ENCODE results near the gene RAB9B. TPM values are rescaled to one million over a fixed set of nuclear protein-coding genes. Genes with fewer than 3 reads are reported as not detected.

The RAB9B gene
- total RNA-seq, 4 donors from 2014 or later: 0.16 to 2.1 (median 0.53) TPM

DNA sequence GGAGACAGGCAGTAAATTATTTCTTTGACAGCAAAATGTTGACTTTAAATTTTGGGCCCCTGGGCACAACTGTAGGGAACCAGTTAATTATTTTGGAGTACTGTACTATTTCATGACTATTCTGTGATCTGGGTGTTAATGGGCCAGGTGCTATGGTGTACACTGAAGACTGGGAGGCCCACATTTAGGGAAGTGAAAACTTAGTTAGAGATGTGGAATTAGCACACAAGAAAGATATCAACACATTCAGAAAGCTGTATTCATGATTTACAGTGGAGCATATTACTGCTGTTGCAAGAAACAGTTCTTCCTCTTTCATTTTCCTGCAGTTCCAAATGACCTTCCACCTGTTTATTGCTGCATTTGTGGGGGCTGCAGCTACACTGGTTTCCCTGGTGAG lies 43.1 kb downstream of the RAB9B start:
- no peak overlapping the region for H3K4me3 ChIP-seq
- no peaks in the 10 kb centered on the region for H3K36me3 ChIP-seq
- no peak for TF ChIP-seq POLR2A (IDR thresholded peaks at IDR 0.05)
- TF ChIP-seq EP300 (IDR thresholded peaks at IDR 0.05): no peak
- TF ChIP-seq POLR2AphosphoS5 (IDR thresholded peaks at IDR 0.05): no peak
- no peak for TF ChIP-seq CTCF (IDR thresholded peaks at IDR 0.05)
- H3K27me3 ChIP-seq: no peaks in the 10 kb centered on the region
- H3K9me3 ChIP-seq: no peaks in the 10 kb centered on the region
- H3K4me1 ChIP-seq: no peaks in the 10 kb centered on the region
- no peak overlapping the region for H3K27ac ChIP-seq
- no peak for DNase-seq (ENCODE audit: low spot score in 2 of 2)

DNA sequence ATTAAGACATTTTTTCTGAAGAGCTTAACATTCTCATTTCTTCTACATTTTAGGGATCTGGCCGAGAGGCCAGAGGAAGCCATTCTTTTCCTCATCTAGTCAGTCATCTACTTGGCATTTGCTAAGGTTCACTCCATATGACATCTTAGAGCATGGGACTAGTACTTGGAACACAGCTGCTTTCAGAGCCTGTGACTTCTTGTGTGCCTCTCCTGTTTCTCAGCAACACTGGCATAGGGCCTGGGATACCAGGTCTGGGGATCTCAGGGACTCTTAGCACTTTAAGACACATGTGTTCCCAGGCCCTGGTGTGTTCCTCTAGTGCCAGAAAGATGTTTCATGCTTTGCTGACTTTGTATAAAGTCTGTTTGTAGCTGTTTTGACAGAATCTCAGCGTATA lies 48.1 kb downstream of the RAB9B start:
- Histone ChIP-seq H3K27ac (no peak overlapping the region), H3K4me3 (no peak overlapping the region), H3K9me3 (no peaks in the 10 kb centered on the region), H3K27me3 (no peaks in the 10 kb centered on the region), H3K4me1 (no peaks in the 10 kb centered on the region), H3K36me3 (no peaks in the 10 kb centered on the region)
- DNase-seq (ENCODE audit: low spot score in 2 of 2): no peak
- WGBS: 74% methylated on average over 2 of the region's 2 CpGs
- TF ChIP-seq CTCF (IDR thresholded peaks at IDR 0.05): no peak
- TF ChIP-seq POLR2A (IDR thresholded peaks at IDR 0.05): no peak
- TF ChIP-seq EP300 (IDR thresholded peaks at IDR 0.05): no peak
- no peak for TF ChIP-seq POLR2AphosphoS5 (IDR thresholded peaks at IDR 0.05)

DNA sequence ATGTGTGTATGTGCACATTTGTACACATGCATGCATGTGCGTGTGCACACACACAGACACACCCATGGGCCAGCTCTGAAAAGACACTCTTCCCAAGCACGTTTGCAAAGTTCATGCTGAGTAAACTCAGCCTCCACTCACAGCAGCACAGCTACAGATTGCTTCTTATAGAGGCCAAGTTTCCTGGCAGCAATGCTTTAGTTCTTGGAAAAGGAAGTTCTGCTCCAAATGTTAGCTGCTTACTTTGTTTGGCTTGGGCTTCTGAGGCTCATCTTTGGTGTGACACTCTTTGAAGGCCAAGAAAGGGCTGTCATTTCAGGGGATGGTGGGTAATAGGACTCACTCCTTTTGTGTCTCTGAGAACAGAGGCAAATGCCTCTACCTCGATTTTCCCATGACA lies 48.9 kb downstream of the RAB9B start:
- no peaks in the 10 kb centered on the region for H3K27me3 ChIP-seq
- no peak overlapping the region for H3K27ac ChIP-seq
- DNase-seq (ENCODE audit: low spot score in 2 of 2): no peak
- no peaks in the 10 kb centered on the region for H3K36me3 ChIP-seq
- WGBS: 56% methylated on average over 3 of the region's 3 CpGs
- H3K9me3 ChIP-seq: no peaks in the 10 kb centered on the region
- no peaks in the 10 kb centered on the region for H3K4me1 ChIP-seq
- TF ChIP-seq POLR2AphosphoS5 (IDR thresholded peaks at IDR 0.05): no peak
- H3K4me3 ChIP-seq: no peak overlapping the region

- TF ChIP-seq CTCF (IDR thresholded peaks at IDR 0.05): no peak
- no peak for TF ChIP-seq POLR2A (IDR thresholded peaks at IDR 0.05)
- TF ChIP-seq POLR2AphosphoS5 (IDR thresholded peaks at IDR 0.05): no peak
- no peak for TF ChIP-seq EP300 (IDR thresholded peaks at IDR 0.05)
- no peak for DNase-seq (ENCODE audit: low spot score in 2 of 2)
Observed at GRCh38 chrX:103782640-103783039, 49.4 kb downstream of the RAB9B start.

GRCh38 chrX:103781706-103782105 lies 50.4 kb downstream of the RAB9B start:
- Histone ChIP-seq H3K27ac (no peak overlapping the region), H3K9me3 (no peaks in the 10 kb centered on the region), H3K27me3 (no peaks in the 10 kb centered on the region), H3K36me3 (no peaks in the 10 kb centered on the region), H3K4me1 (no peaks in the 10 kb centered on the region), H3K4me3 (no peak overlapping the region)
- DNase-seq (ENCODE audit: low spot score in 2 of 2): no peak
- 71% methylated on average over 1 of the region's 1 CpG for WGBS
- TF ChIP-seq POLR2A (IDR thresholded peaks at IDR 0.05): no peak
- no peak for TF ChIP-seq EP300 (IDR thresholded peaks at IDR 0.05)
- TF ChIP-seq POLR2AphosphoS5 (IDR thresholded peaks at IDR 0.05): no peak
- TF ChIP-seq CTCF (IDR thresholded peaks at IDR 0.05): no peak

More at GRCh38 chrX:103782640-103783039, 49.4 kb downstream of the RAB9B start:
- 75% methylated on average over 2 of the region's 3 CpGs for WGBS
- Histone ChIP-seq H3K36me3 (no peaks in the 10 kb centered on the region), H3K4me1 (no peaks in the 10 kb centered on the region), H3K4me3 (no peak overlapping the region), H3K27ac (no peak overlapping the region), H3K27me3 (no peaks in the 10 kb centered on the region), H3K9me3 (no peaks in the 10 kb centered on the region)

GRCh38 chrX:103781062-103781402 lies 51.0 kb downstream of the RAB9B start:
- no peak overlapping the region for H3K4me3 ChIP-seq
- no peak for DNase-seq (ENCODE audit: low spot score in 2 of 2)
- 81% methylated on average over 4 of the region's 4 CpGs for WGBS
- no peaks in the 10 kb centered on the region for H3K36me3 ChIP-seq
- TF ChIP-seq POLR2A (IDR thresholded peaks at IDR 0.05): no peak
- no peak for TF ChIP-seq CTCF (IDR thresholded peaks at IDR 0.05)
- no peak for TF ChIP-seq EP300 (IDR thresholded peaks at IDR 0.05)
- TF ChIP-seq POLR2AphosphoS5 (IDR thresholded peaks at IDR 0.05): no peak
- no peak overlapping the region for H3K27ac ChIP-seq
- H3K4me1 ChIP-seq: no peaks in the 10 kb centered on the region
- no peaks in the 10 kb centered on the region for H3K27me3 ChIP-seq
- H3K9me3 ChIP-seq: no peaks in the 10 kb centered on the region
